GM12878 (cell line): Measurements from ENCODE around the gene GNPDA2.

Experiments used
- BHLHE40 ChIP-seq, 2 experiments: fragments of 450-650 bp in 1 of 2; IDR thresholded peaks; 2 replicates each; pipeline ENCODE4 v1.6.1; 2011 to 2017; ENCODE audit warnings: low read depth in 2 of 2, borderline replicate concordance in 1 of 2, improper control_type of control experiment in 1 of 2, low read length in 1 of 2, mild to moderate bottlenecking in 1 of 2
- CEBPB ChIP-seq, 2 experiments: fragments of 150-350 bp in 1 of 2; IDR thresholded peaks; 2 replicates each; pipeline ENCODE4 v1.6.1; 2012 to 2014; ENCODE audit warnings: low read depth in 2 of 2, low read length in 2 of 2, borderline replicate concordance in 1 of 2, inconsistent platforms in 1 of 2
- CHD1 ChIP-seq: IDR thresholded peaks from 2 replicates; pipeline ENCODE4 v1.6.1; 2012; ENCODE audit warnings: low read depth, low read length, improper control_type of control experiment
- MXI1 ChIP-seq: fragments of 150-350 bp; IDR thresholded peaks from 2 replicates; pipeline ENCODE4 v1.6.1; 2011; ENCODE audit warnings: low read depth, mild to moderate bottlenecking, inconsistent platforms, low read length, improper control_type of control experiment
- TF ChIP-seq, protein P1 (sequence below): fragments of 450-650 bp; IDR thresholded peaks from 2 replicates; pipeline ENCODE4 v1.6.1; 2017; ENCODE audit warnings: borderline replicate concordance
- TF ChIP-seq, protein P2 (sequence below), 3 experiments: IDR thresholded peaks in 2 of 3; conservative IDR thresholded peaks in 1 of 3; 2 replicates each; pipeline ENCODE4 v1.5.1; 2011; ENCODE audit warnings: low read depth in 3 of 3, low read length in 3 of 3, mild to moderate bottlenecking in 3 of 3, control low read depth in 2 of 3, moderate library complexity in 2 of 3, inconsistent platforms in 1 of 3, mixed read lengths in 1 of 3; ENCODE audit not compliant: control insufficient read depth in 2 of 3, insufficient read depth in 1 of 3; ENCODE audit errors: extremely low read depth in 1 of 3
- TF ChIP-seq, protein P3 (sequence below): IDR thresholded peaks from 2 replicates; pipeline ENCODE4 v1.6.1; 2011; ENCODE audit warnings: borderline replicate concordance, low read depth, mild to moderate bottlenecking, moderate library complexity, mixed read lengths, low read length; ENCODE audit not compliant: insufficient read depth; ENCODE audit errors: extremely low read length
- TF ChIP-seq, protein P4 (sequence below): fragments of 450-650 bp; IDR thresholded peaks from 2 replicates; pipeline ENCODE4 v1.6.1; 2017; ENCODE audit warnings: low read depth, mild to moderate bottlenecking, moderate library complexity
- TF ChIP-seq, protein P5 (sequence below): fragments of 450-650 bp; IDR thresholded peaks from 2 replicates; pipeline ENCODE4 v1.6.1; 2016; ENCODE audit warnings: mild to moderate bottlenecking, moderate library complexity, borderline replicate concordance

DNA sequence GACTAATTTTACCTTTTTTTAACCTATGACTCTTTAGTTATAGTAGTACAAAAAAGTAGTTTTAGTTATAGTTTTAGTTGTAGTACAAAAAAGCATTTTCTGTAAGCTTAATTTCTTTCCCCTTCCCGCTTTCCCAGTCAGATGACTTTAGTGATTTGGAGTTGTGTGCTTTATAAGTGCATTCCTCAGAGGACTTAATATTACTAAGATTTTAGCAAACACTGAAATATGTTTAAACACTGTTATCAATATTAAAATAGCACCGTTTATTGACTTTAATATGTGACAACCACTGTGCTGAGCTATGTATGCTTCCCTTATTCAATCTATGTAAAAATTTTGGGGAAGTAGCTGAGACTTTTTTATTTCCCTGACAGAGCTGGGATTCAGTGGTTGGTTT, 25.3 kb downstream of the GNPDA2 start:
- TF ChIP-seq, protein P1, sequence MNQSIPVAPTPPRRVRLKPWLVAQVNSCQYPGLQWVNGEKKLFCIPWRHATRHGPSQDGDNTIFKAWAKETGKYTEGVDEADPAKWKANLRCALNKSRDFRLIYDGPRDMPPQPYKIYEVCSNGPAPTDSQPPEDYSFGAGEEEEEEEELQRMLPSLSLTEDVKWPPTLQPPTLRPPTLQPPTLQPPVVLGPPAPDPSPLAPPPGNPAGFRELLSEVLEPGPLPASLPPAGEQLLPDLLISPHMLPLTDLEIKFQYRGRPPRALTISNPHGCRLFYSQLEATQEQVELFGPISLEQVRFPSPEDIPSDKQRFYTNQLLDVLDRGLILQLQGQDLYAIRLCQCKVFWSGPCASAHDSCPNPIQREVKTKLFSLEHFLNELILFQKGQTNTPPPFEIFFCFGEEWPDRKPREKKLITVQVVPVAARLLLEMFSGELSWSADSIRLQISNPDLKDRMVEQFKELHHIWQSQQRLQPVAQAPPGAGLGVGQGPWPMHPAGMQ, result no peak
- TF ChIP-seq, protein P2, sequence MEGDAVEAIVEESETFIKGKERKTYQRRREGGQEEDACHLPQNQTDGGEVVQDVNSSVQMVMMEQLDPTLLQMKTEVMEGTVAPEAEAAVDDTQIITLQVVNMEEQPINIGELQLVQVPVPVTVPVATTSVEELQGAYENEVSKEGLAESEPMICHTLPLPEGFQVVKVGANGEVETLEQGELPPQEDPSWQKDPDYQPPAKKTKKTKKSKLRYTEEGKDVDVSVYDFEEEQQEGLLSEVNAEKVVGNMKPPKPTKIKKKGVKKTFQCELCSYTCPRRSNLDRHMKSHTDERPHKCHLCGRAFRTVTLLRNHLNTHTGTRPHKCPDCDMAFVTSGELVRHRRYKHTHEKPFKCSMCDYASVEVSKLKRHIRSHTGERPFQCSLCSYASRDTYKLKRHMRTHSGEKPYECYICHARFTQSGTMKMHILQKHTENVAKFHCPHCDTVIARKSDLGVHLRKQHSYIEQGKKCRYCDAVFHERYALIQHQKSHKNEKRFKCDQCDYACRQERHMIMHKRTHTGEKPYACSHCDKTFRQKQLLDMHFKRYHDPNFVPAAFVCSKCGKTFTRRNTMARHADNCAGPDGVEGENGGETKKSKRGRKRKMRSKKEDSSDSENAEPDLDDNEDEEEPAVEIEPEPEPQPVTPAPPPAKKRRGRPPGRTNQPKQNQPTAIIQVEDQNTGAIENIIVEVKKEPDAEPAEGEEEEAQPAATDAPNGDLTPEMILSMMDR (IDR thresholded peaks at IDR 0.05 in 2 of 3, conservative IDR thresholded peaks at IDR 0.05 in 1 of 3; ENCODE audit: control insufficient read depth in 2 of 3, extremely low read depth in 1 of 3, insufficient read depth in 1 of 3, low read depth in 3 of 3, low read length in 3 of 3), result no peak
- no peak for TF ChIP-seq MXI1
- TF ChIP-seq, protein P3, sequence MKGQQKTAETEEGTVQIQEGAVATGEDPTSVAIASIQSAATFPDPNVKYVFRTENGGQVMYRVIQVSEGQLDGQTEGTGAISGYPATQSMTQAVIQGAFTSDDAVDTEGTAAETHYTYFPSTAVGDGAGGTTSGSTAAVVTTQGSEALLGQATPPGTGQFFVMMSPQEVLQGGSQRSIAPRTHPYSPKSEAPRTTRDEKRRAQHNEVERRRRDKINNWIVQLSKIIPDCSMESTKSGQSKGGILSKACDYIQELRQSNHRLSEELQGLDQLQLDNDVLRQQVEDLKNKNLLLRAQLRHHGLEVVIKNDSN, result no peak
- TF ChIP-seq CHD1, result no peak
- no peak for TF ChIP-seq CEBPB (IDR thresholded peaks at IDR 0.05; ENCODE audit: borderline replicate concordance in 1 of 2, low read depth in 2 of 2, low read length in 2 of 2)
- TF ChIP-seq, protein P4, sequence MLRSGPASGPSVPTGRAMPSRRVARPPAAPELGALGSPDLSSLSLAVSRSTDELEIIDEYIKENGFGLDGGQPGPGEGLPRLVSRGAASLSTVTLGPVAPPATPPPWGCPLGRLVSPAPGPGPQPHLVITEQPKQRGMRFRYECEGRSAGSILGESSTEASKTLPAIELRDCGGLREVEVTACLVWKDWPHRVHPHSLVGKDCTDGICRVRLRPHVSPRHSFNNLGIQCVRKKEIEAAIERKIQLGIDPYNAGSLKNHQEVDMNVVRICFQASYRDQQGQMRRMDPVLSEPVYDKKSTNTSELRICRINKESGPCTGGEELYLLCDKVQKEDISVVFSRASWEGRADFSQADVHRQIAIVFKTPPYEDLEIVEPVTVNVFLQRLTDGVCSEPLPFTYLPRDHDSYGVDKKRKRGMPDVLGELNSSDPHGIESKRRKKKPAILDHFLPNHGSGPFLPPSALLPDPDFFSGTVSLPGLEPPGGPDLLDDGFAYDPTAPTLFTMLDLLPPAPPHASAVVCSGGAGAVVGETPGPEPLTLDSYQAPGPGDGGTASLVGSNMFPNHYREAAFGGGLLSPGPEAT, result no peak
- no peak for TF ChIP-seq BHLHE40 (IDR thresholded peaks at IDR 0.05; ENCODE audit: borderline replicate concordance in 1 of 2, low read depth in 2 of 2, low read length in 1 of 2)
- TF ChIP-seq, protein P5, sequence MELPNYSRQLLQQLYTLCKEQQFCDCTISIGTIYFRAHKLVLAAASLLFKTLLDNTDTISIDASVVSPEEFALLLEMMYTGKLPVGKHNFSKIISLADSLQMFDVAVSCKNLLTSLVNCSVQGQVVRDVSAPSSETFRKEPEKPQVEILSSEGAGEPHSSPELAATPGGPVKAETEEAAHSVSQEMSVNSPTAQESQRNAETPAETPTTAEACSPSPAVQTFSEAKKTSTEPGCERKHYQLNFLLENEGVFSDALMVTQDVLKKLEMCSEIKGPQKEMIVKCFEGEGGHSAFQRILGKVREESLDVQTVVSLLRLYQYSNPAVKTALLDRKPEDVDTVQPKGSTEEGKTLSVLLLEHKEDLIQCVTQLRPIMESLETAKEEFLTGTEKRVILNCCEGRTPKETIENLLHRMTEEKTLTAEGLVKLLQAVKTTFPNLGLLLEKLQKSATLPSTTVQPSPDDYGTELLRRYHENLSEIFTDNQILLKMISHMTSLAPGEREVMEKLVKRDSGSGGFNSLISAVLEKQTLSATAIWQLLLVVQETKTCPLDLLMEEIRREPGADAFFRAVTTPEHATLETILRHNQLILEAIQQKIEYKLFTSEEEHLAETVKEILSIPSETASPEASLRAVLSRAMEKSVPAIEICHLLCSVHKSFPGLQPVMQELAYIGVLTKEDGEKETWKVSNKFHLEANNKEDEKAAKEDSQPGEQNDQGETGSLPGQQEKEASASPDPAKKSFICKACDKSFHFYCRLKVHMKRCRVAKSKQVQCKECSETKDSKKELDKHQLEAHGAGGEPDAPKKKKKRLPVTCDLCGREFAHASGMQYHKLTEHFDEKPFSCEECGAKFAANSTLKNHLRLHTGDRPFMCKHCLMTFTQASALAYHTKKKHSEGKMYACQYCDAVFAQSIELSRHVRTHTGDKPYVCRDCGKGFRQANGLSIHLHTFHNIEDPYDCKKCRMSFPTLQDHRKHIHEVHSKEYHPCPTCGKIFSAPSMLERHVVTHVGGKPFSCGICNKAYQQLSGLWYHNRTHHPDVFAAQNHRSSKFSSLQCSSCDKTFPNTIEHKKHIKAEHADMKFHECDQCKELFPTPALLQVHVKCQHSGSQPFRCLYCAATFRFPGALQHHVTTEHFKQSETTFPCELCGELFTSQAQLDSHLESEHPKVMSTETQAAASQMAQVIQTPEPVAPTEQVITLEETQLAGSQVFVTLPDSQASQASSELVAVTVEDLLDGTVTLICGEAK, result no peak
